Spleen (tissue), 11 donors: ENCODE measurements around the gene UBE2E2. TPM values are rescaled to one million over a fixed set of nuclear protein-coding genes. Genes with fewer than 3 reads are reported as not detected.

Experiments used
- DNase-seq: peaks from one replicate; pipeline ENCODE4 v3.0.0-alpha.2; 2020
- H3K27ac ChIP-seq, 8 donors: fragments of 200-600 bp; sonication (generic) in 7 of 8; 1 replicate in 4 of 8; 2 replicates in 4 of 8; pipeline versions ENCODE4 v1.5.0 to v1.8.0; 2016 to 2021; ENCODE audit warnings: inconsistent platforms in 4 of 8, mild to moderate bottlenecking in 4 of 8, moderate library complexity in 1 of 8
- H3K27me3 ChIP-seq, 7 donors: fragments of 200-600 bp; sonication (generic) in 6 of 7; replicated peaks in 1 of 7; 1 replicate in 4 of 7; 2 replicates in 3 of 7; pipeline versions ENCODE4 v1.5.0 to v1.8.0; 2016 to 2021; ENCODE audit warnings: inconsistent platforms in 3 of 7, mild to moderate bottlenecking in 1 of 7
- H3K36me3 ChIP-seq, 6 donors: fragments of 200-600 bp; sonication (generic) in 5 of 6; 1 replicate in 4 of 6; 2 replicates in 2 of 6; pipeline versions ENCODE4 v1.5.0 to v1.8.0; 2016 to 2021; ENCODE audit warnings: inconsistent platforms in 2 of 6
- H3K4me1 ChIP-seq, 6 donors: fragments of 200-600 bp; sonication (generic) in 5 of 6; 1 replicate in 3 of 6; 2 replicates in 3 of 6; pipeline versions ENCODE4 v1.5.0 to v1.8.0; 2016 to 2021; ENCODE audit warnings: inconsistent platforms in 3 of 6
- H3K4me3 ChIP-seq, 8 donors: fragments of 200-600 bp; sonication (generic) in 7 of 8; 1 replicate in 4 of 8; 2 replicates in 4 of 8; pipeline versions ENCODE4 v1.5.0 to v1.8.0; 2016 to 2021; ENCODE audit warnings: inconsistent platforms in 4 of 8, mild to moderate bottlenecking in 4 of 8, moderate library complexity in 2 of 8
- H3K9me3 ChIP-seq, 8 donors: fragments of 200-600 bp; sonication (generic) in 7 of 8; 1 replicate in 4 of 8; 2 replicates in 4 of 8; pipeline versions ENCODE4 v1.5.0 to v1.8.0; 2016 to 2021; ENCODE audit warnings: inconsistent platforms in 4 of 8
- CTCF ChIP-seq, 11 experiments: fragments of 200-600 bp in 7 of 11; fragments of 450-650 bp in 4 of 11; sonication (generic) in 4 of 11; IDR thresholded peaks in 8 of 11; conservative IDR thresholded peaks in 3 of 11; 1 replicate in 7 of 11; 2 replicates in 4 of 11; pipeline versions ENCODE4 v1.4.0 to v1.8.0; 2016 to 2021; ENCODE audit warnings: antibody characterized with exemption in 11 of 11, inconsistent platforms in 4 of 11, mild to moderate bottlenecking in 1 of 11
- POLR2A ChIP-seq, 3 donors: fragments of 450-650 bp; IDR thresholded peaks; one replicate each; pipeline ENCODE4 v1.5.1; 2017; ENCODE audit warnings: antibody characterized with exemption in 3 of 3, mild to moderate bottlenecking in 1 of 3
- POLR2AphosphoS5 ChIP-seq, 3 donors: sonication (generic); formaldehyde crosslinking; IDR thresholded peaks; one replicate each; pipeline ENCODE4 v1.5.1; 2017; ENCODE audit warnings: antibody characterized with exemption in 3 of 3
- WGBS, 5 donors: extraction: QIAGEN DNeasy Blood & Tissue Kit in 3 of 5; methylation state at CpG; one replicate each; pipeline versions ENCODE4 v1.1.5 to v1.1.7; 2013 to 2018; 5-methylcytosine and 5-hydroxymethylcytosine counted together
- intact Hi-C: fragments of 100-400 bp; cut with DNase I; formaldehyde crosslinking; loops from one replicate; pipeline ENCODE4 v1.15.0; 2023; ENCODE audit warnings: low total_unique reads
- polyA plus RNA-seq, 3 donors: library from polyadenylated mRNA; stranded (reverse); fragments of 200-250 nt; gene quantifications; one replicate each; pipeline ENCODE4 v1.2.1, GENCODE V29; 2013
- total RNA-seq, 7 donors: library from RNA; depleted of rRNA in 3 of 7; stranded (reverse); fragments of >200 nt in 3 of 7; fragmentation: NEBNext Ultra II Directional in 4 of 7; extraction: Animal tissue kit (Norgen Biotek cat#: 25700) in 4 of 7; gene quantifications; one replicate each; pipeline versions ENCODE4 v1.1.0 to v1.2.1, GENCODE V29; 2016 to 2021
- donor health status: healthy with polysubstance abuse.
- donor health status: DM: no; HTN: no; CAD: no; lungs with moderate emphysema.
- donor health status: DM: no; HTN: no; CAD: no.
- donor health status: Bipolar disorder and iron deficiency.
- donor health status: healthy.
- donor health status: DM: no; HTN: no; CAD: no.
- donor health status: DM: yes; HTN: yes; CAD: no.

UBE2E2 gene
- total and polyA plus RNA-seq, 10 donors = 27.9 to 87.6 (median 41.2) TPM

DNA sequence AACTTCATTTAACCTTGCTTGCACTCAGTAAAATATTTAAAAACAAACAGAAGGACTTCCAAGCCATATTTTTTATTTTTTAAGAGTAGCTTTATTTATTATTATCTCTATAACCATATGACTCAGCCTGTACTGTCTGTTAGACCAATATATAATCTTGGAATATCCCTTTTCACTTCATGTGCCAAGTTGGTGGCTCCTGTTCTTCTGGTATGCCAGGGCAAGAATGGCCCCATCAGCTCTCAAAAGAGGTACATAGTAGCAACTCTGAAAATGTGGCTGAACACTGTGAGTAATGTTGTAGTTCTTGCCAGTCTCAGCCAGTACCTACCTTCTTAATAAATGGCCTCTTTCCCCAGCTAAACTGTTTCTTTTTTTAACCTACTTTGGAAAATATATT is 345.6 kb downstream of the UBE2E2 start:
- no peak for DNase-seq
- TF ChIP-seq POLR2AphosphoS5 (IDR thresholded peaks at IDR 0.05) (no peak), CTCF (IDR thresholded peaks at IDR 0.05 in 8 of 11, conservative IDR thresholded peaks at IDR 0.05 in 3 of 11) (no peak), POLR2A (IDR thresholded peaks at IDR 0.05) (no peak)
- Histone ChIP-seq H3K27me3 (no peaks in the 10 kb centered on the region), H3K4me3 (no peak overlapping the region), H3K27ac (no peak overlapping the region), H3K36me3 (no peaks in the 10 kb centered on the region), H3K9me3 (no peaks in the 10 kb centered on the region), H3K4me1 (no peaks in the 10 kb centered on the region)
- intact Hi-C loops = no loop called here

GRCh38 chr3:23549148-23549910 is 346.2 kb downstream of the UBE2E2 start:
- Histone ChIP-seq H3K9me3 (no peaks in the 10 kb centered on the region), H3K36me3 (no peaks in the 10 kb centered on the region), H3K27ac (no peak overlapping the region), H3K4me1 (no peaks in the 10 kb centered on the region), H3K4me3 (no peak overlapping the region), H3K27me3 (no peaks in the 10 kb centered on the region)
- DNase-seq = no peak
- 93 to 97% (median 94%) methylated on average over 8 of the region's 8 CpGs for WGBS, 5 donors
- TF ChIP-seq POLR2A (IDR thresholded peaks at IDR 0.05) (no peak), POLR2AphosphoS5 (IDR thresholded peaks at IDR 0.05) (no peak), CTCF (IDR thresholded peaks at IDR 0.05 in 8 of 11, conservative IDR thresholded peaks at IDR 0.05 in 3 of 11) (no peak)
- intact Hi-C loops = no loop called here

DNA sequence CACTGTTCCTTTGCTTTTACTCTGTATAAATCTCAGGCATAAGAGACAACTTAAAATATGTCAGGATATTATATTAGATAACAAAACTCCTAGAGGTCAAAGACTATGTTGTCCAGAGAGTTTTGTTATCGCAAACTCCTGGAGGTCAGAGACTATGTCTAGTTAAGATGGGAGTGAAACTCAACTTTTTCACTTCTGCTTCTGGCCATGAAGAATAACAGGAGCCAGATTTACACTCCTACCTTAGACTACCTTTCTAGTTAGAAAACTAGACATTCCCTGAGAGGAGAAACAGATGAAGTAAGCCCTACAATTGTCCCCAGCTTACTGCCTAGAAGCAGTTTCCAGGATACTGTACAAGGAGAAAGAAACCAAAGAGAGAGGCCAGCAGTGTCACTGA is 347.3 kb downstream of the UBE2E2 start:
- H3K27ac ChIP-seq = no peak overlapping the region
- no peak for TF ChIP-seq POLR2A (IDR thresholded peaks at IDR 0.05)
- TF ChIP-seq CTCF (IDR thresholded peaks at IDR 0.05 in 8 of 11, conservative IDR thresholded peaks at IDR 0.05 in 3 of 11) = no peak
- H3K4me3 ChIP-seq = no peak overlapping the region
- no peaks in the 10 kb centered on the region for H3K27me3 ChIP-seq
- no peaks in the 10 kb centered on the region for H3K4me1 ChIP-seq
- no peaks in the 10 kb centered on the region for H3K36me3 ChIP-seq
- intact Hi-C loops = no loop called here
- 67 to 90% (median 71%) methylated on average over 1 of the region's 1 CpG for WGBS, 5 donors
- no peaks in the 10 kb centered on the region for H3K9me3 ChIP-seq
- no peak for DNase-seq

GRCh38 chr3:23552506-23552905 is 349.4 kb downstream of the UBE2E2 start:
- H3K27me3 ChIP-seq = no peaks in the 10 kb centered on the region
- H3K9me3 ChIP-seq = no peaks in the 10 kb centered on the region
- no peak overlapping the region for H3K27ac ChIP-seq
- intact Hi-C loops = no loop called here
- H3K36me3 ChIP-seq = peaks cover 0 to 6% (median 0%) of the 10 kb centered on the region in 6 donors
- no peak for DNase-seq
- no peaks in the 10 kb centered on the region for H3K4me1 ChIP-seq
- no peak overlapping the region for H3K4me3 ChIP-seq
- WGBS, 5 donors = 88 to 97% (median 89%) methylated on average over 1 of the region's 1 CpG
- TF ChIP-seq POLR2A (IDR thresholded peaks at IDR 0.05) (no peak), POLR2AphosphoS5 (IDR thresholded peaks at IDR 0.05) (no peak), CTCF (IDR thresholded peaks at IDR 0.05 in 8 of 11, conservative IDR thresholded peaks at IDR 0.05 in 3 of 11) (no peak)
